A673 (cell line): ENCODE data around the gene CYTH2. TPM values are rescaled to one million over a fixed set of nuclear protein-coding genes. Genes with fewer than 3 reads are reported as not detected.
"Not testable (repeated sequence)": the region's sequence is repeated elsewhere in the genome, so short reads cannot be mapped to it uniquely, and the experiment has no call there.

Experiments used
- BruUV-seq: library from RNA; stranded (reverse); fragments of 400-500 nt; replicated peaks from 2 replicates; lab custom pipeline; 2021; lab: Mats Ljungman, UMichigan
- CTCF ChIA-PET: fragments of 300-600 bp; sonication (Branson Sonifier 250); formaldehyde crosslinking; loops from one replicate; lab custom pipeline; 2022; ENCODE audit warnings: antibody characterized with exemption; lab: Charles Lee
- POLR2A ChIA-PET: fragments of 300-600 bp; sonication (Branson Sonifier 250); formaldehyde crosslinking; loops from one replicate; lab custom pipeline; 2022; ENCODE audit warnings: antibody characterized with exemption; ENCODE audit not compliant: low non-redundant PET; lab: Charles Lee
- DNase-seq: peaks from one replicate; pipeline ENCODE4 v3.0.0-alpha.2; 2015; ENCODE audit warnings: low spot score
- H3K27ac ChIP-seq: fragments of 200-600 bp; sonication (generic); 2 replicates; pipeline ENCODE4 v1.5.1; 2016; ENCODE audit warnings: mixed run types, low read depth, mild to moderate bottlenecking, mixed read lengths, antibody characterized with exemption, low read length; ENCODE audit not compliant: poor library complexity, severe bottlenecking
- H3K27me3 ChIP-seq: fragments of 200-600 bp; sonication (generic); replicated peaks from 2 replicates; pipeline ENCODE4 v1.6.1; 2017; ENCODE audit warnings: mixed run types, low read depth, mild to moderate bottlenecking, mixed read lengths, antibody characterized with exemption, low read length; ENCODE audit not compliant: insufficient read depth, poor library complexity
- H3K36me3 ChIP-seq: fragments of 200-600 bp; sonication (generic); 2 replicates; pipeline ENCODE4 v1.6.1; 2016; ENCODE audit warnings: mixed run types, mild to moderate bottlenecking, mixed read lengths, antibody characterized with exemption, low read length; ENCODE audit not compliant: insufficient read depth, poor library complexity, severe bottlenecking
- H3K4me1 ChIP-seq: fragments of 200-600 bp; sonication (generic); 2 replicates; pipeline ENCODE4 v1.6.1; 2017; ENCODE audit warnings: mixed run types, mild to moderate bottlenecking, mixed read lengths, antibody characterized with exemption, low read length; ENCODE audit not compliant: insufficient read depth, poor library complexity, severe bottlenecking
- H3K4me3 ChIP-seq: fragments of 200-600 bp; sonication (generic); 2 replicates; pipeline ENCODE4 v1.5.1; 2016; ENCODE audit warnings: low read depth, mixed run types, mild to moderate bottlenecking, mixed read lengths, low read length; ENCODE audit not compliant: poor library complexity, severe bottlenecking
- H3K9me3 ChIP-seq: fragments of 200-600 bp; sonication (generic); 2 replicates; pipeline ENCODE4 v1.6.1; 2016; ENCODE audit warnings: mixed run types, low read depth, mild to moderate bottlenecking, mixed read lengths, antibody characterized with exemption, low read length; ENCODE audit not compliant: poor library complexity, severe bottlenecking
- EZH2 ChIP-seq: fragments of 200-600 bp; sonication (generic); IDR thresholded peaks from 2 replicates; pipeline ENCODE4 v1.6.1; 2017; ENCODE audit warnings: borderline replicate concordance, low read depth, mild to moderate bottlenecking, mixed read lengths, antibody characterized with exemption, low read length; ENCODE audit not compliant: poor library complexity, severe bottlenecking
- intact Hi-C: fragments of 100-400 bp; cut with micrococcal nuclease; formaldehyde crosslinking; loops from one replicate; pipeline ENCODE4 v1.10.0; 2022; ENCODE audit not compliant: unreplicated experiment
- total RNA-seq: library from RNA; stranded (reverse); gene quantifications from 2 replicates; pipeline ENCODE4 v1.2.3, GENCODE V29; 2021
- TF ChIP-seq, protein P1 (sequence below): fragments of 300-800, 200-600 bp; sonication (generic); conservative IDR thresholded peaks from 2 replicates; pipeline ENCODE4 v1.5.1; 2017; ENCODE audit warnings: low read depth, mild to moderate bottlenecking, antibody characterized with exemption, low read length, moderate library complexity, mixed read lengths

Gene CYTH2
- total RNA-seq, 1 experiment from 2014 or later: 125 TPM

DNA sequence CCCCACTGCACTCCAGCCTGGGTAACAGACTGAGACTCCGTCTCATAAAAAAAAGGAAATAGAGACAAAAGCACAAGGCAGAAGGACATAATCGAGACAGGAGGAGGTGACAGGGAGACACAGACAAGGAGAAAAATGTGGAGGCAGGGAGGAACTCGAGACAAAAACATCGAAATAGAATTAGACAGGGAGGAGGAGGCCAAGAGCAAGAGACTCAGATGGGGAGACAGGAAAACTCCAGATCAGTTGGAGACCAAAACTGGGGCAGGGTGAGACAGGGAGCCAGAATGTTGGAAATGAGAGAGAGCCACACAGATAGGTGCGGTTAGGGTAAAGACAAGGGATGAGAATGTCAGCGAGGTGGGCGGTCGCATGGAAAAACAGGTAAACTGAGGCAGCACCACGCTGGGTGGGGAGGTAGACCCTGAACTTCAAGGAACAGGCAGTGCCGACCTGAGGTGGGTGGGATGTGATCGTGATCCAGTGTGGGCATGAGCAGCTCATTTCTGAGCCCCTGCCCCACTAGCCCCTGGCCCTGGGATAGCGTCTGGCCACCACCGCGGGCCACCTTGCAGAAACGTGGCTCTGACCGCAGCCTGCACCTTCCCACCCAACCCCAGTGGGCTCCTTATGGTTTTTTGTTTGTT, 15.2 kb downstream of the CYTH2 start:
- no TSS peak for BruUV-seq
- CTCF ChIA-PET: no interaction called here
- DNase-seq: no peak
- H3K9me3 ChIP-seq: no peaks in the 10 kb centered on the region
- peaks cover 6% of the 10 kb centered on the region for H3K36me3 ChIP-seq
- intact Hi-C loops: no loop called here
- peaks cover 7% of the 10 kb centered on the region for H3K4me1 ChIP-seq
- TF ChIP-seq, protein P1, sequence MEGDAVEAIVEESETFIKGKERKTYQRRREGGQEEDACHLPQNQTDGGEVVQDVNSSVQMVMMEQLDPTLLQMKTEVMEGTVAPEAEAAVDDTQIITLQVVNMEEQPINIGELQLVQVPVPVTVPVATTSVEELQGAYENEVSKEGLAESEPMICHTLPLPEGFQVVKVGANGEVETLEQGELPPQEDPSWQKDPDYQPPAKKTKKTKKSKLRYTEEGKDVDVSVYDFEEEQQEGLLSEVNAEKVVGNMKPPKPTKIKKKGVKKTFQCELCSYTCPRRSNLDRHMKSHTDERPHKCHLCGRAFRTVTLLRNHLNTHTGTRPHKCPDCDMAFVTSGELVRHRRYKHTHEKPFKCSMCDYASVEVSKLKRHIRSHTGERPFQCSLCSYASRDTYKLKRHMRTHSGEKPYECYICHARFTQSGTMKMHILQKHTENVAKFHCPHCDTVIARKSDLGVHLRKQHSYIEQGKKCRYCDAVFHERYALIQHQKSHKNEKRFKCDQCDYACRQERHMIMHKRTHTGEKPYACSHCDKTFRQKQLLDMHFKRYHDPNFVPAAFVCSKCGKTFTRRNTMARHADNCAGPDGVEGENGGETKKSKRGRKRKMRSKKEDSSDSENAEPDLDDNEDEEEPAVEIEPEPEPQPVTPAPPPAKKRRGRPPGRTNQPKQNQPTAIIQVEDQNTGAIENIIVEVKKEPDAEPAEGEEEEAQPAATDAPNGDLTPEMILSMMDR: no peak
- no peak for TF ChIP-seq EZH2
- H3K27me3 ChIP-seq: no peaks in the 10 kb centered on the region
- H3K4me3 ChIP-seq: no peak overlapping the region
- no peak overlapping the region for H3K27ac ChIP-seq
- POLR2A ChIA-PET: no interaction called here

DNA sequence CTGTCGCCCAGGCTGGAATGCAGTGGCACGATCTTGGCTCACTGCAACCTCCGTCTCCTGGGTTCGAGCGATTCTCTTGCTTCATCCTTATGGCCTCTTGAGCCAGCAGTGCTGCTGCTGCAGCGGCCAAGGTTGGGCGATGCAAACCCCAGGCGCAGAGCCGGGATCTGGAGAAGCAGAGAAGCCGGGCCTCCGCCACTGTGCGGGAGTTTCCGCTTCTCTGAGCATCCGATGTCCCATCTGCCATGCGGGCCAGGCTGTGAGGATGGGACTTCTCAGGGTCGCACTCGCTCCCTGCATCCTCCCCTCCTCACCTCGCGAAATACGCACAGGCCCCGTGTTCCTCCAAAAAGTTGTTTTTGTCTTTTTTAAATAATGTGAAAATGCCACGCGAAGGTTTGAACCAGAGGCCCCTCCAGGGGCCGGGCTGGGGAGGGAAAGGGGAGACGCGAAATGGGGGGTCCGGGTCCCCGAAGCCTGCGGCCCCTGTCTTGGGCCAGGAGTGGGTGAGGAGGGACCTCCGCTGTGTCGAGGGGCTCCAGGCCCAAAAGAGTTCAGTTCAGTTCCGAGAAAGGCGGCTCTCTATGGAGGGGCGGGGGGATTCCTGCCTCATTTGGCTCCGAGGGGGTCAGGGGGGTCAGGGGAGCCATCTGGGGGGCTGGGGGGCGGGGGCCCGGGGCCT, 15.9 kb downstream of the CYTH2 start:
- no TSS peak for BruUV-seq
- no peak for TF ChIP-seq EZH2
- TF ChIP-seq, protein P1: no peak
- Histone ChIP-seq H3K4me3 (no peak overlapping the region), H3K27ac (no peak overlapping the region), H3K4me1 (peaks cover 7% of the 10 kb centered on the region), H3K9me3 (no peaks in the 10 kb centered on the region), H3K27me3 (no peaks in the 10 kb centered on the region), H3K36me3 (no peaks in the 10 kb centered on the region)
- intact Hi-C loops: no loop called here
- DNase-seq: no peak
- ChIA-PET POLR2A (no interaction called here), CTCF (no interaction called here)

DNA sequence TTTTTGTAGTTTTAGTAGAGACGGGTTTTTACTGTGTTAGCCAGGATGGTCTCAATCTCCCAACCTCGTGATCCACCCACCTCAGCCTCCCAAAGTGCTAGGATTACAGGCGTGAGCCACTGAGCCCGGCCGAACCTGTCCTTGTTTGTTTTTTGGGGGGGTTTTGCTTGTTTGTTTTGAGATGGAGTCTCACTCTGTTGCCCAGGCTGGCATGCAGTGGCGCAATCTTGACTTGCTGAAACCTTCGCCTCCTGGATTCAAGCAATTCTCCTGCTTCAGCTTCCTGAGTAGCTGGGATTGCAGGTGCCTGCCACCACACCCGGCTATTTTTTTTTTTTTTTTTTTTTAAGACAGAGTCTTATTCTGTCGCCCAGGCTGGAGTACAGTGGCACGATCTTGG, 17.5 kb downstream of the CYTH2 start:
- H3K27ac ChIP-seq, H3K27me3 ChIP-seq, intact Hi-C loops, CTCF ChIA-PET, BruUV-seq, POLR2A ChIA-PET, H3K9me3 ChIP-seq, H3K4me3 ChIP-seq, H3K36me3 ChIP-seq, DNase-seq: not testable (repeated sequence)
- peaks cover 13% of the 10 kb centered on the region for H3K4me1 ChIP-seq
